ENCODE measurements around the gene CAMSAP2.
"Not testable (repeated sequence)": the region's sequence is repeated elsewhere in the genome, so short reads cannot be mapped to it uniquely, and the experiment has no call there.

Gene CAMSAP2

DNA sequence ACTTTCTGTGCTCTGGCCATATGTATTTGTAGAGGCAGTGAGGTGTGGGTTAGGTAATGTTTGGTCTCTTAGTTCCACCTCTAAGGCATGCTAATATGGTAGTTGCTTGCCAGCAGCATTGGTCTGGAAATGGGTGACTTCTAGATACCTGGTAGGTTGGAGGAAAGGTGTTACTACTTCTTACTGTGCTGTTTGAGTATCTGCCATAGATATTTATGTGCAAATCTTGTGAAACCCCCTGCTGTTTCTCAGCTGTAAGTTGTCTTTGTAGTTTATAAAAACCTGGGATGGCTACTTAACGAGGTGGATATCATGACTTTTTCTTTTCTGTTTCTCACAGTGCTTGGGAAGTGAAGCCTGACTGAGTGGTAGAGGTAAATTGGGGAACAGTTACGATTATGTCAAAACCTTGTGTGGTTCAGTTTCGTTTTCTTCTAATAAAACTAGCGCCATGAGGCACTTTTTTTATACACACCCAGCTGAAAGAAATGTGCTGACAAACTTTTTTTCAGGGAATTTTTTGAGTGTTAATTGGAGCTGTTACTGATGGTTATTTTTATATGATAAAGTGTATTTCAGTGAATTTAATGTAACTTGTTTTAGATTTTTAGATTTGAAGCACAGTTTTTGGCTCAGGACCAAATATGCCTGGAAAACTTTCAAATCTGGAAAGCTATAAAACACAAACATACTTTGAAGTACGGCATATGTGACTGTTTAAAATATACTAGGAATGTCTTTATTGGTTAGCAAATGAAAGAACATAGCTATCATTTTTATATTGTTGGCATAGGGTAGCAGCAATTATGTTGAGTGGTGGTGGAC is 42.1 kb downstream of the CAMSAP2 start:
- no peak for DNase-seq (ENCODE audit: low read depth)

DNA sequence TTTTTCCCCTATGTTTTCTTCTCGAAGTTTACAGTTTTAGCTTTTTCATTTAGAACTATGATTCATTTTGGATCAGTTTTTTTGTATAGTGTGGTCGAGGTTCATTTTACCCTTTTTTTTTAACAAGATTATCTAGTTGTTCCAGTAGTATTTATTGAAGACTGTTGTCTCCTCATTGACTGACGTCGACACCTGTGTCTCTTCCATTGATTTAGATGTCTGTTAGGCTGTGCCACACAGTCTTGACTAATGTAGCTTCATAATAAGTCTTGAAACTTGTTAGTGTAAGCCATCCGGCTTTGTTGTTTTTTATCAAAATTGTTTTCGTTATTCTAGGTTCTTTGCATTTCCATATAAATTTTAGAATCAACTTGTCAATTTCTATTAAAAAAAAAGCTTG is 45.2 kb downstream of the CAMSAP2 start:
- DNase-seq (ENCODE audit: low read depth) = no peak

DNA sequence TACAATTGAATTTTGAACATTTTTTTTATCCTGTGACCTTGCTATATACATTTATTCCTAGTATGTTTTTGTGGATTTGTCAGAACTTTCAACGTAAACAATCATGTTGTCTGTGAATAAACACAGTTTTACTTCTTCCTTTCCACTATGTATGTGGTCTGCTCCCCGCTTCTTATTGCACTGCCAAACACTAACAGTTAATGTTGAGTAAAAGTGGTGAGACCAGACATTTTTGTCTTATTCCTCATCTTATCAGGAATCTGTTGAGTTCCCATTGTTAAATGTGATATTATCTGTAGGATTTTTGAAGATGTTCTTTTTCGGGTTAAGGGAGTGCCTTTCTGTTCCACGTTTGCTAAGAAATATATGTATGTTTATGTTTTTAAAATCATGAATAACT is 45.9 kb downstream of the CAMSAP2 start:
- no peak for DNase-seq (ENCODE audit: low read depth)

DNA sequence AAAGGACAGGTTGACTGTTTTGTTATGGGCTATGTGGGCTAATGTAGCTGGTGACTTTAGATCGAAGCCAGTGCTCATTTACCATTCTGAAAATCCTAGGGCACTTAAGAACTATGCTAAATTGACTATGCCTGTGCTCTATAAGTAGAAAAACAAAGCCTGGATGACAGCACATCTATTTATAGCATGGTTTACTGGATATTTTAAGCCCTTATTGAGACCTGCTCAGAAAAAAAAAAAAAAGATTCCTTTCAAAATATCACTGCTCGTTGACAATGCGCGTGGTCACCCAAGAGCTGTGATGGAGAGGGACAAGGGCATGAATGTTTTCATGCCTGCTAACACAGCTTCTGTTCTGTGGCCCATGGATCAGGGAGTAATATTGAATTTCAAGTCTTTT is 48.1 kb downstream of the CAMSAP2 start:
- DNase-seq (ENCODE audit: low read depth) = no peak

DNA sequence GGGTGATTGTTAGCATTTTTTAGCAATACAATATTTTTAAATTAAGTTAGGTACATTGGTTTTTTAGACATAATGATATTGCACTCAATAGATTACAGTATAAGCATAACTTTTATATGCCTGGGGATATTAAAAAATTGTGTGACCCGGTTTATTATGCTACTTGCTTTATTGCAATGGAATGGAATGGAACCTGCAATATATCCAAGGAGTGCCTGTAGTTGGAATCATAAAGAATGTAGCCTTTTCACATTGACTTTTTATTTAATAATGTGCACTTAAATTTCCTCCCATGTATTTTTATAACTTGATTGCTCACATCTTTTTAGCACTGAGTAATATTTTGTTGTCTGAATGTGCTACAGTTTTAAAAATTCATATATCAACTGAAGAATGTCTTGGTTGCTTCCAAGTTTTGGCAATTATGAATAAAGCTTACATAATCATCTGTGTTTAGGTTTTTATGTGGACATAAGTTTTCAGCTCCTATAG is 49.2 kb downstream of the CAMSAP2 start:
- no peak for DNase-seq (ENCODE audit: low read depth)

DNA sequence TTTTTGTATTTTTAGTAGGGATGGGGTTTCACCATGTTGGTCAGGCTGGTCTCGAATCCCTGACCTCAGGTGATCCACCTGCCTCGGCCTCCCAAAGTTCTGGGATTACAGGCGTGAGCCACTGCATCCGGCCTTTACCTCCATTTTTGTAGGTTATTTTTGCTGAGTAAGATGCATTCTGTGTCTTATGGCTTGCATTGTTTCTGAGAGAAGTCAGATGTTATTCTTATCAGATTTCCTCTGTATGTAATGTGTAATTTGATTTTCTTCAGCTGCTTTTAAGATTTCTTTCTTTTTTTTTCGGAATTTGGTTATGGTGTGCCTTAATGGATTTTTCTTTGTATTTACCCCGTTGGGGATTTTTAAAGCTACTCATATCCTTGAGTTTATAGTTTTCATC is 52.3 kb downstream of the CAMSAP2 start:
- DNase-seq (ENCODE audit: low read depth) = not testable (repeated sequence)

DNA sequence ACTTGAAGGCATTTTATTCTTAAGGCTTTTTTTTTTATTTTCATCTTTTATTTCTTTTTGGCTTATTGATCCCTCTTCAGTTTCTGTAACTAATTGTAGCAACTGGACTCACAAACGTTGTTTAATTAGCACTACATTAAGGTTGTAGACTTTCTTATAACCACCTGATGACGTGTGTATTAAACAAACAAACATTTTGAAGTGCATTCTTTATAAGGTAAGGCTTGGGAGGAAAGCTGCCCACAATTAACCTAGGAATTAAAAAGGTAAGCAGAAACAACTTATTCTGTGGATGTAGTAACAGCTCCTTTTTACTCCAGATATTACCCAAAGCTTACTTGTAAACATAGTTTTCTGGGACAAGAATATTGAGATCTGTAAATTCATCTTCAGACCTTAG is 55.0 kb downstream of the CAMSAP2 start:
- DNase-seq (ENCODE audit: low read depth) = no peak

DNA sequence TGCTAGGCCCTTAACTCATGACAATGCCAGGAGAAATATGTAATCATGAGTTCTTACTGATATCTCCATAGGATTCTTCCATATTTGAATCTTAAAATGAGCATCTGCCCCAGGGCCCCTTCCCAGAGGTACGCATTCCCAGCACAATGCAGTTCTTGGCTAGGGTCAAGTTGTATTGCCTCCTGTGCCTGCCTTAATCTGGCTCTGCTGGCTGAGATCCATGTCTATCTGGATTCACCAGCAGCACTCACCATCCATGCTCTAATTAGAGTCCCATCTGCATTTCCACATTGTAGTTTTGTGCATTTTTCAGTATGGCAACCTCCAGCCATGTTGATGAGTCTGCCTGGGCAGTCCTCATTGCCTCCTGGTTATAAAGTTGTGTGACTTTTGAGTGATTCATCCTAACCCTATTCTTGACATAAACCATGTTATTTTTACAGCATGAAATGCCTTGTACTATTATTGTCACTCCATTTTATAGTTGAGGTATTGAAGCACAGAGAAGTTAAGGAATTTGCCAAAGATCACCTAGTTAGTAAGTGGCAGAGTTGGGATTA is 55.9 kb downstream of the CAMSAP2 start:
- DNase-seq (ENCODE audit: low read depth) = no peak

DNA sequence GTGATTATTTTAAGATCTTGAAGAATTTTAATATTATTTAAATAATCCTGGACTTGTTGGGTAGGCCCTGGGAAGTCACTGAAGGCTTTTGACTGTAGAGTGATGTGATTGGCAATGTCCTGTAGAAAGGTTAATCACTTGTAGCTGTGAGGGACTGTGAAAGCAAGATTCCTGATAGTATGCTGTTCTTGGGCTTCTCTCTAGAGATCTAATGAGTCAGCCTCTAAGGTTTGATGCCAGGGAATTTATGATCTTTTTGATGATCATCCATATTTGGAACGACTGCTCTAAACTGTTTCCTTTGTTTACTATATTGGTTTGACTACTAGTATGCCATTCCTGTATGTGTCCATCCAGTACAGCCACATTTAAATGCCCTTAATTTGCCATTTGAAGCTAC is 56.5 kb downstream of the CAMSAP2 start:
- DNase-seq (ENCODE audit: low read depth) = no peak

DNA sequence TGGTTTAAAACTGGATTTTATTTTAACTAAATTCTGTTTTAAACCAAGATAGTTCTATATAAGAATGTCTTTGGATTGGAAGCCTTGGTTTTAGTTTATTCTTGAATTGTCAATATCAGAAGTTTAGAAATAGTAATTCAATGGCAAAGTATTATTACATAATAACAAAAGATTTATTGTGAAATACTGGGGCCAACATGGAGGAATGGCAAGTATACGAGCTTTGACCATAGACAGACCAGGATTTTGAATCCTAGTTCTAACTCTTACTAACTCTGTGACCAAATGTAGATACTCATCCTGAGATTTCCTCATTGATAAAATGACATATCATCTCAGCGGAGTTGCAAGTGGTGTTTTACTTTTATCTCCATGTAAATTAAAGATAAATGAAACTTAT is 63.3 kb downstream of the CAMSAP2 start:
- DNase-seq (ENCODE audit: low read depth) = no peak

DNA sequence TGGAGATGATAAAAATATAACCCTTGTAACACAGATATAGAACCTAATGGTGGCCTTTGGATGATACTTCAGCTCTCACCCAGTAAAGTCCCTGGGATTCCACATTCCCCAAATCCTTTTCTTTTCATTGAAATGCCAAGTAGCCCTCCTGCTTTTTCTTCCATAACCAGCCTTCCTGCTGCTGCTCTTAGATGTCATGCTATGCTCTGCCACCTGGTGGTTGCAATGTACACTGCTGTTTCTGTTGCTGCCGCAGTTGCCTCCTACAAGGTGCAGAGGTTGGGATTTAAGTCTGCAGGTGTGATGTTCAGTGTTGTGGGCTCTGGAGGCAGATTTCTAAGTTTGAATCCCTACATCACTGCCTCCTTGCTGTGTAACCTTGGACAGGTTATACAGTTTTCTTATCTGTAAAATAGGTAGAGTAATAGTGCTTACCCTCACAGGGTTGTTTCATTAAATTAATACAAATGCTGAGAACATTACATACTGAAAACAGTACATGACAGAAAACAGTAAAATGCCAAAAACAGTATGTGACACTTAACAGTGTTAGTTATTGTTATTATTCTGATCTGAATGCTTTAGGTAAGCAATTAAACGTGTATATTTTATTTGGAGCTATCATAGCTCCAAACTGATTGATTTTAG is 64.3 kb downstream of the CAMSAP2 start:
- DNase-seq (ENCODE audit: low read depth) = peak; percentile 51

DNA sequence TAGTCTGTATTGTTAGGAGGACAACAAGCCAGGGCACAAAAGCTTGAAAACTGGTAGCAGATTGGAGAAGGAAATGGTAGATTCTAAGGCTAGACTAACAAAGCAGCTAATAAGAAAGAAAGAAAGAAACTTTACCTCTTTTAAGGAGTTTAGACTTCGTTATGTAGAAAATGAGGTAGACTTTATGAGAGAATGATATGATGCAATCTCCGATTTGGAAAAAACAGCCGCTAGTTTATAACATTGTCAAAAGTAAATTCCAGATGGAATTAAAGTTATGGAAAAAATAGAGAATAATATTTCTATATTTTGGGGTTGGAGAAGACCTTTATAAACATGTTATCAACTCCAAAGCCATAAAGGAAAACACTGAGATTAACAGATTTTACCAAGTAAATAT is 67.0 kb downstream of the CAMSAP2 start:
- DNase-seq (ENCODE audit: low read depth) = no peak

DNA sequence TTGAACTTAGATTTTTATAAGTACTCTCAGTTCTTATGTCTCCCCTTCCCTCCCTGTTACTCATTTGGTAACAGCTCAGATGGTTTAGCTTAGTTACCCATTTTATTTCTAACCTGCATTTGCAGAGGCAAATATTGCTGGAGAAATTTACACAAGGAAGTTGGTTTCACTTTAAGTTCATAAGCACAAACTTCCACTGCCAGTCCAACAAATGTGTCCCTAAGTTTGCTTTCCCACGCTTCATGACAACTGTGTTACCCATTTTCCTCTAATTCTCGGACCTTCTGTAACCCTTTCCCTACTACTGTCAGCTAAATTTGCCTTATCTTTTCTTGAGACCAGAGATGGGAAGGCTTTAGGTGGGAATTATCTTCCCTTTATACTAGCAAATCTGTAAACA is 70.2 kb downstream of the CAMSAP2 start:
- no peak for DNase-seq (ENCODE audit: low read depth)

DNA sequence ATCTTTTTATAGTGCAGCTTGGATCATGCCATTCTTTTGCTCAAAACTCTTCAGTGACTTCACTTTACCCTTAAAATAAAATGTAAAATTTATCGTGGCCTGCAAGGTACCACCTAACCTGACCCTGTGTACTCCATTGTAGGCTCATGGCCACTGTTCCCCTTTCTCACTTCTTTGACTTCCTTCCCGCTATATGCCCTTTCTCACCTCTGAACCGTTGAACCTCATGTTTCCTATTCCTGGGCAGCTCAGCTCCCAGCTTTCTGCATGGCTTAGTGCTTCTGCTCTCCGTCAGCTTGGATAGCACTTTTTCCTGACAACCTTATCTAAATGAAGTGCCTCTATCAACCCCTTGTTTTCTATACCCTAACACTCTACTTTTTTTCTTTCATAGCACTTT is 73.0 kb downstream of the CAMSAP2 start:
- DNase-seq (ENCODE audit: low read depth) = no peak

DNA sequence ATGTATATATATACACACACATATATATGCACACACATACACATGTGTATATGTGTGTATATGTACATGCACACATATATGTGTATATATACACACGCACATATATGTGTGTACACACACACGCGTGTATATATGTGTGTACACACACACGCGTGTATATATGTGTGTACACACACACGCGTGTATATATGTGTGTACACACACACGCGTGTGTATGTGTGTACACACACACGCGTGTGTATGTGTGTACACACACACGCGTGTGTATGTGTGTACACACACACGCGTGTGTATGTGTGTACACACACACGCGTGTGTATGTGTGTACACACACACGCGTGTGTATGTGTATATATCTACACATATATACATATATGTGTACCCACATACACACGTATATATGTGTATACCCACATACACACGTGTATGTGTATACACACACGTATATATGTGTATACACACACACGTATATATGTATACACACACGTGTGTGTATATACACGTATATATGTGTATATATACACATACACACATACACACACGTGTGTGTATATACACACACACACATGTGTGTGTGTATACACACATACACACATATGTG is 78.0 kb downstream of the CAMSAP2 start:
- DNase-seq (ENCODE audit: low read depth) = not testable (repeated sequence)

DNA sequence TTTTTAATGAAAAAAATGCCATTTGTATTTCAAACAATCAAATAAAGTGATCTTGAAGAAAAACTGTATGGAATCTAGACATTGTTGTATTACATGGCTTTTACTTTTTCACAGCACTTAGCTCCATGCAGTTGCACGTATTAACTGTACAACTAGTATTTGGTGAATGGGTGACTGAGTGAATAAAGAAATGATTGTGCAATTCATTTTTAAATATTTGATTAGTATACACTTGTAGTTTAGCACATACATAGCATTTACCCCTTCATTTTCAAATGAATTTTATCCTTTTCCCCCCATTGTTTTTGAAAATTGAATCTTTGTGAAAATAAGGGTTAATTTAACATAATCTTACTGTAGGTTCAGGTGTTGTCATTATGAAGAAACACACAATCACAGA is 79.6 kb downstream of the CAMSAP2 start:
- DNase-seq (ENCODE audit: low read depth) = no peak

DNA sequence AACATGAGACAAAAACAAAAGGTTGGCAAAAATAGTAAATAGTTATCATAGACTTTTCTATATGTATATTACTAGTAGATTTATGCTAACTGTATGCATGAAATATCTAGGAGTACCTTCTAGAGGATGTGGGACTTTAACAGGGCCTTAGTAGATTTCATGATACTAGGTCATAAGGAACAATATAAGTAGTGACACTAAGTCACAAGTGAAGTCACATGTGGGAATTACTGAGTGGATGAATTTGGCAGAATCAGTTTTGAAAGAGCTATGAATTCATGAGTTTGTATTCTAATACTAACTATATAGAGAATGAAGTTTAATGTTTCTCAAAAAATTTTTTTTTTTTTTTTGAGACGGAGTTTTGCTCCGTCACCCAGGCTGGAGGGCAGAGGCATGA is 81.0 kb downstream of the CAMSAP2 start:
- DNase-seq (ENCODE audit: low read depth) = no peak

DNA sequence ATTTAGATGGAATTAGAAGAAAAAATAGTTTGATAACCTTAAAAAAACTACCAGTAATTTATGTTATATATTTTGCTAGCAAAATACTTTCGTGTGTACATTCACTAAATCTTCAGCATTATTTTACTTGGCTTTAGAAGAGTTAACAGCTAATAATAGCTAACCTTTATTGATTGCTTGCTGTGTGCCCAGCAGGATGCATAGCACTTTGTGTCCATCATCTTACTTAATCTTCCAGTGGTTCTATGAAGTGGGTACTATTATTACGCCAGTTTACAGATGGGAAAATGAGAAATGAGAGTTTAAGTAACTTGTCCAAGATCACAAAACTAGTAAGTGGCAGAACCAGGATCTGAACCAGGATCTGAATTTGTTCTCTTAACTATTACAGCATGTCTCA is 92.4 kb downstream of the CAMSAP2 start:
- DNase-seq (ENCODE audit: low read depth) = no peak

DNA sequence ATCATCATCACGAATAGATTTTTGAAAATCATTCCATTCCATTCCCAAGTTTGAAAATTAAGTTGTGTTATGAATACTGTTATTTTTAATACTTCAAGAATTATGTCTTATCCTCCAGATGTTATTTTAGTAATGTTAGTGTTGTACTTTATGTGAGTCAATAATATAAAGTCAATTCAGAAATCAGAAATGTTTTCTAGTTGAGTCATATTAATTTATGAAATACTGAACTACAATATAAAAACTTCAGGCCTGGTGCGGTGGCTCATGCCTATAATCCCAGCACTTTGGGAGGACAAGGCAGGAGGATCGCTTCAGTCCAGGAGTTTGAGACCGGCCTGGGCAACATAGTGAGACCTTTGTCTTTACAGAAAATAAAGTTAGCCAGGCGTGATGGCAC is 95.7 kb downstream of the CAMSAP2 start:
- DNase-seq (ENCODE audit: low read depth) = no peak

DNA sequence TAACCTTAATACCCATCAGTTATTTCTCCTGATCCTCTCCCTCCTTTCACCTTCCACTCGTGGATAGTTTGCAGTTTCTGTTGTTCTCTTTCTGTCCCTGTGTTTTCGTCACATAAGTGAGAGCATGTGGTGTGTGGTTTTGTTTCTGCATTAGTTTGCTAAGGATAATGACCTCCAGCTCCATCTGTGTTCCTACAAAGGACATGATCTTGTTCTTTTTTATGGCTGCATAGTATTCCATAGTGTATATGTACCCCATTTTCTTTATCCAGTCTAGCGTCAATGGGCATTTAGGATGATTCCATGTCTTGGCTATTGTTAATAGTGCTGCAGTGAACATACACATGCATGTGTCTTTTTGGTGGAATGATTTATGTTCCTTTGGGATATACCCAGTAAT is 97.5 kb downstream of the CAMSAP2 start:
- DNase-seq (ENCODE audit: low read depth) = no peak

DNA sequence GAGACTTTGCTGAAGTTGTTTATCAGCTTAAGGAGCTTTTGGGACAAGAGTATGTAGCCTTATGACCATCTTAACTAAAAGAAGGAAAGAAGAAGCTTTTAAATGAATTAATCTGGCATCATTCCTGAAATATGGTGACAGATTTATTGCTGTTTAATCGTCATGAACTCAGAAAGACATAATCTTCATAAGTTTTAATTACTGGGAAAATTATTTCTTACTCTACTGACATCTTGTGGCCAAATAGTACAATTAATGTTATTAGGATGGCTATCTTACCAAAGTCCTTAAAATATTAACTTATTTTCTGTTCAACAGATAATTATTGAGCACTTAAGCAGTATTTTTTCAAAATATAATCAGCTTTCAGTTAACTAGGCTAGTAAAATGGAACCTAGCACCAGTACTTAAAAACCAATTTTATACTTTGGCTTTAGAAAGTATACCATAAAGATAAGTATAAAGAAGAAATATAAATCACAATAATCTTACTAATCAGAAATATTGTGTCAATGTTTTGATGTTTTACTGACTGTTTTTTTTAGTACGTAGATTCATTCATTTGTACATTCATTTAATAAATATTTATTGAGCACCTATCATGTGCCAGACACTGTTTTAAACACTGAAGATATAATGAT is 99.4 kb downstream of the CAMSAP2 start:
- DNase-seq (ENCODE audit: low read depth) = no peak

DNA sequence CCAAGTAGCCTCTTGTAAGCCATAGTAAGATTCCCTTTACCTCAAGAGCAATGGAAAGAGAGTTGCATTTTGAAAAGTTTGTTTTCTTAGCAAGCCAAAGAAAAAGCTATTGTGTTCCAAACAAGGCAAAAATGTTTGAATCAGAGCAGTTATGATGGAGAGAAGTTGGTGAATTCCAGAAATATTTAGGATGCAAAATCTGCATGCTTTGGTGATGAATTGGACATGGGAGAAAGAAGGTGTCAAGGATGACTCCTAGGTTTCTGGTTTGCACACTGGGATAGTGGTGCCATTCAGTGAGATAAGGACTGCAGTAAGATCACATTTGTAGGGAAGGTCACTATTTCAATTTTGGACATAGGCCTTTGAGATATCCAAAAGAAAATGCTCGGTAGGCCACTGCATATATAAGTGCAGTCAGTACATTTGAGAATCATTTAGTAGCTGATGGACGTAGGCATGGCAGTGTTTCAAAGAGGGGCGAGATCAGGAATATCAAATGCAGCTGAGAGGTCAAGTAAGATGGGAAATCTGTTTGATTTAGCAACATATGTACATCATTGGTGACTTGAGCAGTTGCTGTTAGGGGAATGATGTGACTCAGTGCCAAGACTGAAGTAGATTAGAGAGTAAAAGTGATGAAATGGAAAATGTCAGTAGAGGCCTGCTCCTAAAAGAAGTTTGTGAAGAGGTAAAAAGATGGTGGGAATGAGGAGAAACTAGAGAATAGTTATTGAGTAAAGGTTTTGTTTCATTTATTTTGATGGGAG is 100.2 kb downstream of the CAMSAP2 start:
- no peak for DNase-seq (ENCODE audit: low read depth)

Data from activated gamma-delta T cell treated with anti-CD3 and anti-CD28 coated beads, Interleukin-2, amount 50 U/mL, for 16 hours (primary cell).